ENCODE results near the gene ACAP1. TPM values are rescaled to one million over a fixed set of nuclear protein-coding genes. Genes with fewer than 3 reads are reported as not detected.

Gene ACAP1
- total and polyA plus RNA-seq, 12 donors: 2.4 to 23.4 (median 13.4) TPM

DNA sequence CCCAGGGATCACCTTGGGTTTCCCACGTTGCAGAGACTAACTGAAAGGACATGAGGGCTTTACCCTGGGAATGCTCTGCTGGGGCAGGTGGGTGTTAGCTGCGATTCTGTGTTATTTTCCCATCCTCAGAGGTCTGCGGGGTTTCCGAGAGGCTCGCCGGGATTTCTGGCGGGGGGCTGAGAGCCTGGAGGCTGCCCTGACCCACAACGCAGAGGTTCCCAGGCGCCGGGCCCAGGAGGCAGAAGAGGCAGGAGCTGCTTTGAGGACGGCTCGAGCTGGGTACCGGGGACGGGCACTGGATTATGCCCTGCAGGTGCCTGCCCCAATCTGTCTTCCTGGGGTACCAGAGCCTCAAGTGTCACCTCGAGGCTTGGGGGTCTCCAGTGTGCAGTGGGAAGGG lies 6.9 kb downstream of the ACAP1 start:
- Histone ChIP-seq H3K36me3 (peaks cover 0 to 71% (median 0%) of the 10 kb centered on the region in 9 donors), H3K4me3 (no peak overlapping the region), H3K27me3 (peaks cover 0 to 32% (median 4%) of the 10 kb centered on the region in 7 donors), H3K4me1 (peaks cover 0 to 11% (median 0%) of the 10 kb centered on the region in 9 donors), H3K9me3 (no peaks in the 10 kb centered on the region), H3K27ac (no peak overlapping the region)
- no peak for DNase-seq
- TF ChIP-seq, protein P1, sequence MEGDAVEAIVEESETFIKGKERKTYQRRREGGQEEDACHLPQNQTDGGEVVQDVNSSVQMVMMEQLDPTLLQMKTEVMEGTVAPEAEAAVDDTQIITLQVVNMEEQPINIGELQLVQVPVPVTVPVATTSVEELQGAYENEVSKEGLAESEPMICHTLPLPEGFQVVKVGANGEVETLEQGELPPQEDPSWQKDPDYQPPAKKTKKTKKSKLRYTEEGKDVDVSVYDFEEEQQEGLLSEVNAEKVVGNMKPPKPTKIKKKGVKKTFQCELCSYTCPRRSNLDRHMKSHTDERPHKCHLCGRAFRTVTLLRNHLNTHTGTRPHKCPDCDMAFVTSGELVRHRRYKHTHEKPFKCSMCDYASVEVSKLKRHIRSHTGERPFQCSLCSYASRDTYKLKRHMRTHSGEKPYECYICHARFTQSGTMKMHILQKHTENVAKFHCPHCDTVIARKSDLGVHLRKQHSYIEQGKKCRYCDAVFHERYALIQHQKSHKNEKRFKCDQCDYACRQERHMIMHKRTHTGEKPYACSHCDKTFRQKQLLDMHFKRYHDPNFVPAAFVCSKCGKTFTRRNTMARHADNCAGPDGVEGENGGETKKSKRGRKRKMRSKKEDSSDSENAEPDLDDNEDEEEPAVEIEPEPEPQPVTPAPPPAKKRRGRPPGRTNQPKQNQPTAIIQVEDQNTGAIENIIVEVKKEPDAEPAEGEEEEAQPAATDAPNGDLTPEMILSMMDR (IDR thresholded peaks at IDR 0.05): no peak
- WGBS, 2 donors: 71 to 73% methylated on average over 15 of the region's 15 CpGs
- intact Hi-C loops (cut with DNase I): no loop called here
- ATAC-seq: no peak

DNA sequence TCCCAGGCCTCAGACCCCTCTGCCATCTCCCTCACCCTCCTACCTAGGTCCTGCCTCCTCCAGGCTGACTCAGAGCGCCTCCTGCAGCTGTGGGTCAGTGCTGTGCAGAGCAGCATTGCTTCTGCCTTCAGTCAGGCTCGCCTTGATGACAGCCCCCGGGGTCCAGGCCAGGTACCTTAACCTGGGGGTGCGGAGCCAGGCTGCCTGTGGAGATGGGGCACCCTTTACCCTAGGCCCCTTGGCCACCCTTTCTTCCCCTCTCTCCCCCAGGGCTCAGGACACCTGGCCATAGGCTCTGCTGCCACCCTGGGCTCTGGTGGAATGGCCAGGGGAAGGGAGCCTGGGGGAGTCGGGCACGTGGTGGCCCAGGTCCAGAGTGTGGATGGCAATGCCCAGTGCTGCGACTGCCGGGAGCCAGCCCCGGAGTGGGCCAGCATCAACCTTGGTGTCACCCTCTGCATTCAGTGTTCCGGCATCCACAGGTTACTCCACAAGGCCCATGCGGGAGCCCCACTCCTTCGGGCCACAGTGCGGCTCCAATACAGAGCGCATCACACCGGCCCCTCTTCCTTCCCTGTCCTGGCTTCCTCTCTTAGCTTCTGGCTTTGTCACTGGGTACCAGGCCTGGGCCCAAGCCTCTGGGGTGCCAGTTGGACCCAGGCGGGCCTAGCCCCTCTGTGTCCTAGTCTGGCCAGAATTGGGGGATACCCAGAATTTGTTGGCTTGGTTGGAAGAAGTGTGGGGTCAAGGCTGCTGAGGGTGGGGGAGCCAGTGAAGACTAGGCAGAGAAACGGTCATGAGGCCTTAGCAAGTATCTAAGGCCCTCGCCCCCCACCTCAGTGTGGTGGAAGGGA lies 10.7 kb downstream of the ACAP1 start:
- intact Hi-C loops (cut with DNase I): loop anchor here in 3 of 10 donors (5.0 kb wide), 2 partner anchors 50 to 65 kb away; partner anchors contain the start of gene SLC2A4 (in 3 of the 3)
- Histone ChIP-seq H3K4me1 (peaks cover 2 to 27% (median 21%) of the 10 kb centered on the region in 9 donors), H3K9me3 (no peaks in the 10 kb centered on the region), H3K27ac (no peak overlapping the region), H3K36me3 (peaks cover 0 to 44% (median 0%) of the 10 kb centered on the region in 9 donors), H3K4me3 (no peak overlapping the region), H3K27me3 (peaks cover 0 to 11% (median 0%) of the 10 kb centered on the region in 7 donors)
- DNase-seq (no peak), ATAC-seq (no peak)
- WGBS, 2 donors: 71 to 73% methylated on average over 18 of the region's 18 CpGs
- TF ChIP-seq, protein P1 (IDR thresholded peaks at IDR 0.05): no peak

DNA sequence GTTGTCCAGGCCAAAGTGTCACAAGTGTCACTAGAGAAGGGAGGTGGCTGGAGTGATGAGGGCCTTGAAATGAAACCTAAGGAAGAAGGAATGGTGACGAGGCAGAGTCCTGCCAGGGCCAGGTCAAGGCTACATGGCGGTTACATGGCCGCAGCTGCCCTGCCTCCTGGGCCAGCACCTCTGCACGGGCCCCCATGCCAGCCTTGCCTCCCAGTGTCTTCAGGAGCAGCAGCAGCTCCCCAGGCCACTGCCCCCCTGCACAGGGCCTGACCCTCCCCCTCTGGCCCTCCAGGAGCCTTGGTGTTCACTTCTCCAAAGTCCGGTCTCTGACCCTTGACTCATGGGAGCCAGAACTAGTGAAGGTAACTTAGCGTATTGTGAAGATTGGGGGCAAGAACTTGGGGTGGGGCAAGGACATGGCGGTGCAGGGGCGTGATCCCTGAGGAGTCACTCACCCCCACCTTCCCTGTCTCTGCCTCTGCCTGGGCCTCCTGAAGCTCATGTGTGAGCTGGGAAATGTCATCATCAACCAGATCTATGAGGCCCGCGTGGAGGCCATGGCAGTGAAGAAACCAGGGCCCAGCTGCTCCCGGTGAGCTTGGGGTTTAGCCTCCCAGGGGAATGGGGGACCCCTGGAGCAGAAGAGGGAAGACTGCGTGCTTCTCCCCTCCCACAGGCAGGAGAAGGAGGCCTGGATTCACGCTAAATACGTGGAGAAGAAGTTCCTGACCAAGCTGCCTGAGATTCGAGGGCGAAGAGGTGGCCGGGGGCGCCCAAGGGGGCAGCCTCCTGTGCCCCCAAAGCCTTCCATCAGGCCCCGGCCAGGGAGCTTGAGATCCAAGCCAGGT lies 11.5 kb downstream of the ACAP1 start:
- Histone ChIP-seq H3K27ac (no peak overlapping the region), H3K4me1 (peaks cover 4 to 33% (median 28%) of the 10 kb centered on the region in 9 donors), H3K9me3 (no peaks in the 10 kb centered on the region), H3K27me3 (peaks cover 0 to 3% (median 0%) of the 10 kb centered on the region in 7 donors), H3K4me3 (no peak overlapping the region), H3K36me3 (peaks cover 0 to 38% (median 0%) of the 10 kb centered on the region in 9 donors)
- intact Hi-C loops (cut with DNase I): loop anchor here in 4 of 10 donors (2.0 to 5.0 kb wide), 3 partner anchors 51 to 67 kb away; partner anchors contain the start of gene SLC2A4 (in 4 of the 4)
- ATAC-seq (no peak), DNase-seq (no peak)
- TF ChIP-seq, protein P1 (IDR thresholded peaks at IDR 0.05): no peak
- WGBS, 2 donors: 69 to 72% methylated on average over 19 of the region's 19 CpGs

Data from heart right ventricle (tissue), 16 donors.